ENCODE measurements around the gene OS9.

DNA sequence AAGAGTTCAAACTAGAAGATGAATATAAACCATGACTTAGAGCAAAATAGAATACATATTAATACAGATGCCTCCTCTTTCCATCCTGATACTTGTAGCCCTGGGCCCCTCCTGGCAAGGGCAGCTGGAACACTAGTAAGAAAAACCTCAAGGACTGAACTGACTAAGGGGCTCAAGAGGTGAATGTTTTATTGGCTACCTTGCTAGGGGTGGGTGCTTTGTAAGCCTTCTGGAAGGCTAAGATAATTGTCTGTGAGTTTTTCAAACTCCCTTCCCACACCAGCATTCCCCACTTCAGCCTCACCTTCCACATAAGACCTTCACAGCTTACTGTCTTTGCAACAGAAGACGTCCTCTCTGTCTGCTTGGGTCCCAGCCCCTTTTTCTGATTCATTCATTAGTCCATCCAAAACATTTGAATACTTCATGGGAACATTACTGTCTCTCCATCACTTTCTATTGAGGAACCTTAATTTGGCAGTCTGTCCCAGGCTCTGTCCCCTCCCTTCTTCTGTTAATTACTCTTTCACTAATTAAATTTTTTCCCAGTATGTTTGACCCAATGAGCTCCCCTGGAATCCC is 59.9 kb downstream of the OS9 start:
- TF ChIP-seq, protein P1, sequence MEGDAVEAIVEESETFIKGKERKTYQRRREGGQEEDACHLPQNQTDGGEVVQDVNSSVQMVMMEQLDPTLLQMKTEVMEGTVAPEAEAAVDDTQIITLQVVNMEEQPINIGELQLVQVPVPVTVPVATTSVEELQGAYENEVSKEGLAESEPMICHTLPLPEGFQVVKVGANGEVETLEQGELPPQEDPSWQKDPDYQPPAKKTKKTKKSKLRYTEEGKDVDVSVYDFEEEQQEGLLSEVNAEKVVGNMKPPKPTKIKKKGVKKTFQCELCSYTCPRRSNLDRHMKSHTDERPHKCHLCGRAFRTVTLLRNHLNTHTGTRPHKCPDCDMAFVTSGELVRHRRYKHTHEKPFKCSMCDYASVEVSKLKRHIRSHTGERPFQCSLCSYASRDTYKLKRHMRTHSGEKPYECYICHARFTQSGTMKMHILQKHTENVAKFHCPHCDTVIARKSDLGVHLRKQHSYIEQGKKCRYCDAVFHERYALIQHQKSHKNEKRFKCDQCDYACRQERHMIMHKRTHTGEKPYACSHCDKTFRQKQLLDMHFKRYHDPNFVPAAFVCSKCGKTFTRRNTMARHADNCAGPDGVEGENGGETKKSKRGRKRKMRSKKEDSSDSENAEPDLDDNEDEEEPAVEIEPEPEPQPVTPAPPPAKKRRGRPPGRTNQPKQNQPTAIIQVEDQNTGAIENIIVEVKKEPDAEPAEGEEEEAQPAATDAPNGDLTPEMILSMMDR (IDR thresholded peaks at IDR 0.05; ENCODE audit: low read depth, low read length, missing input control): no peak
- TF ChIP-seq GABPA (IDR thresholded peaks at IDR 0.05 in 1 of 2, conservative IDR thresholded peaks at IDR 0.05 in 1 of 2): no peak
- no peak for TF ChIP-seq TAF1 (conservative IDR thresholded peaks at IDR 0.05)
